HEK293 (cell line): ENCODE data around the gene KRTAP12-3.
A peak's percentile ranks its signal among the peaks of the same experiment; 100 is the strongest.
"Not testable (repeated sequence)": the region's sequence is repeated elsewhere in the genome, so short reads cannot be mapped to it uniquely, and the experiment has no call there.

ENCODE experiments used
- CTCF ChIA-PET: fragments of 350-600 bp; formaldehyde crosslinking; extraction: SDS; loops from one replicate; lab custom pipeline; 2021; ENCODE audit warnings: antibody characterized with exemption; lab: Yijun Ruan, JAX
- POLR2A ChIA-PET: fragments of 300-600 bp; formaldehyde crosslinking; extraction: SDS; loops from one replicate; lab custom pipeline; 2020; ENCODE audit warnings: antibody characterized with exemption, inconsistent platforms; lab: Yijun Ruan, JAX
- H3K27ac ChIP-seq: fragments of 200-500 bp; sonication (Bioruptor generic); 2 replicates; pipeline ENCODE4 v1.5.1; 2014; ENCODE audit warnings: low read depth, low read length, control low read depth, inconsistent platforms; ENCODE audit errors: extremely low read depth
- H3K36me3 ChIP-seq, 2 experiments: fragments of 200-500 bp in 1 of 2; sonication (Bioruptor generic) in 1 of 2; 1 replicate in 1 of 2; 2 replicates in 1 of 2; pipeline ENCODE4 v1.5.1; 2014 to 2017; ENCODE audit warnings: inconsistent platforms in 2 of 2, low read length in 2 of 2; ENCODE audit not compliant: control insufficient read depth in 2 of 2, insufficient read depth in 1 of 2
- H3K4me1 ChIP-seq: fragments of 200-500 bp; sonication (Bioruptor generic); 2 replicates; pipeline ENCODE4 v1.5.1; 2014; ENCODE audit warnings: mild to moderate bottlenecking, low read length, inconsistent platforms; ENCODE audit not compliant: control insufficient read depth, insufficient read depth
- H3K4me3 ChIP-seq: 2 replicates; pipeline ENCODE4 v1.5.1; 2011; ENCODE audit warnings: low read depth, mild to moderate bottlenecking, control low read depth, low read length, moderate library complexity
- H3K9me3 ChIP-seq: fragments of 200-500 bp; sonication (Bioruptor generic); 2 replicates; pipeline ENCODE4 v1.5.1; 2014; ENCODE audit warnings: low read depth, low read length, inconsistent platforms; ENCODE audit not compliant: control insufficient read depth, insufficient read depth
- CTCF ChIP-seq: fragments of 450-650 bp; formaldehyde crosslinking; IDR thresholded peaks from 2 replicates; pipeline ENCODE4 v1.5.1; 2016; ENCODE audit warnings: missing biosample characterization, missing genetic modification characterization
- MZF1 ChIP-seq: fragments of 450-650 bp; formaldehyde crosslinking; IDR thresholded peaks from 2 replicates; pipeline ENCODE4 v1.5.1; 2017; ENCODE audit warnings: missing biosample characterization, missing genetic modification characterization, borderline replicate concordance
- ZIC2 ChIP-seq: fragments of 450-650 bp; formaldehyde crosslinking; IDR thresholded peaks from 2 replicates; pipeline ENCODE4 v1.5.1; 2016; ENCODE audit warnings: missing biosample characterization, missing genetic modification characterization
- ZNF175 ChIP-seq: fragments of 450-650 bp; formaldehyde crosslinking; IDR thresholded peaks from 2 replicates; pipeline ENCODE4 v1.5.1; 2016; ENCODE audit warnings: missing biosample characterization, missing genetic modification characterization
- ZNF292 ChIP-seq: fragments of 450-650 bp; formaldehyde crosslinking; IDR thresholded peaks from 2 replicates; pipeline ENCODE4 v1.5.1; 2016; ENCODE audit warnings: low read depth, missing biosample characterization, missing genetic modification characterization, borderline replicate concordance
- ZNF341 ChIP-seq: fragments of 450-650 bp; formaldehyde crosslinking; IDR thresholded peaks from 2 replicates; pipeline ENCODE4; 2016; ENCODE audit warnings: low read depth, missing biosample characterization, missing genetic modification characterization
- ZNF585B ChIP-seq: fragments of 450-650 bp; formaldehyde crosslinking; IDR thresholded peaks from 2 replicates; pipeline ENCODE4 v1.5.1; 2016; ENCODE audit warnings: missing biosample characterization, missing genetic modification characterization
- ZNF660 ChIP-seq: fragments of 450-650 bp; IDR thresholded peaks from 2 replicates; pipeline ENCODE4 v1.5.1; 2018; ENCODE audit warnings: missing biosample characterization, mild to moderate bottlenecking, missing genetic modification characterization
- ZNF830 ChIP-seq: fragments of 450-650 bp; IDR thresholded peaks from 2 replicates; pipeline ENCODE4 v1.5.0; 2018; ENCODE audit warnings: missing biosample characterization, missing genetic modification characterization, low read depth, mild to moderate bottlenecking, moderate library complexity
- TF ChIP-seq, protein P1 (sequence below): fragments of 450-650 bp; formaldehyde crosslinking; conservative IDR thresholded peaks from 2 replicates; pipeline ENCODE4 v1.5.1; 2016; ENCODE audit warnings: low read depth, missing biosample characterization, missing genetic modification characterization
- TF ChIP-seq, protein P2 (sequence below): sonication (generic); formaldehyde crosslinking; IDR thresholded peaks from 2 replicates; pipeline ENCODE4 v1.8.1; 2022; ENCODE audit warnings: mild to moderate bottlenecking, moderate library complexity, missing genetic modification reagents

KRTAP12-3 gene

DNA sequence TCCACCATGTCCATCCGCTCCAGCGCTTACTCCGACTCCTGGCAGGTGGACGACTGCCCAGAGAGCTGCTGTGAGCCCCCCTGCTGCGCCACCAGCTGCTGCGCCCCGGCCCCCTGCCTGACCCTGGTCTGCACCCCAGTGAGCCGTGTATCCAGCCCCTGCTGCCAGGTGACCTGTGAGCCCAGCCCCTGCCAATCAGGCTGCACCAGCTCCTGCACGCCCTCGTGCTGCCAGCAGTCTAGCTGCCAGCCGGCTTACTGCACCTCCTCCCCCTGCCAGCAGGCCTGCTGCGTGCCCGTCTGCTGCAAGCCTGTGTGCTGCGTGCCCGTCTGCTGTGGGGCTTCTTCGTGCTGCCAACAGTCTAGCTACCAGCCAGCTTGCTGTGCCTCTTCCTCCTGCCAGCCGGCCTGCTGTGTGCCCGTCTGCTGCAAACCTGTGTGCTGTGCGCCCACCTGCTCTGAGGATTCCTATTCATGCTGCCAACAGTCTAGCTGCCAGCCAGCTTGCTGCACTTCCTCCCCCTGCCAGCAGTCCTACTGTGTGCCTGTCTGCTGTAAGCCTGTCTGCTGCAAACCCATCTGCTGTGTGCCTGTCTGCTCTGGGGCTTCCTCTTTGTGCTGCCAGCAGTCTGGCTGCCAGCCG, 30.4 kb upstream of the KRTAP12-3 start:
- H3K36me3 ChIP-seq, POLR2A ChIA-PET, CTCF ChIA-PET, H3K27ac ChIP-seq, H3K9me3 ChIP-seq, H3K4me1 ChIP-seq, H3K4me3 ChIP-seq: not testable (repeated sequence)
- 0 out of 2 replicates have a peak, but pooled peaks have one; percentile 25 for TF ChIP-seq ZIC2 (tag by site-specific recombination)

- CTCF ChIA-PET, result not testable (repeated sequence)
Measured at GRCh38 chr21:44627831-44628233, 29.9 kb upstream of the KRTAP12-3 start.

DNA sequence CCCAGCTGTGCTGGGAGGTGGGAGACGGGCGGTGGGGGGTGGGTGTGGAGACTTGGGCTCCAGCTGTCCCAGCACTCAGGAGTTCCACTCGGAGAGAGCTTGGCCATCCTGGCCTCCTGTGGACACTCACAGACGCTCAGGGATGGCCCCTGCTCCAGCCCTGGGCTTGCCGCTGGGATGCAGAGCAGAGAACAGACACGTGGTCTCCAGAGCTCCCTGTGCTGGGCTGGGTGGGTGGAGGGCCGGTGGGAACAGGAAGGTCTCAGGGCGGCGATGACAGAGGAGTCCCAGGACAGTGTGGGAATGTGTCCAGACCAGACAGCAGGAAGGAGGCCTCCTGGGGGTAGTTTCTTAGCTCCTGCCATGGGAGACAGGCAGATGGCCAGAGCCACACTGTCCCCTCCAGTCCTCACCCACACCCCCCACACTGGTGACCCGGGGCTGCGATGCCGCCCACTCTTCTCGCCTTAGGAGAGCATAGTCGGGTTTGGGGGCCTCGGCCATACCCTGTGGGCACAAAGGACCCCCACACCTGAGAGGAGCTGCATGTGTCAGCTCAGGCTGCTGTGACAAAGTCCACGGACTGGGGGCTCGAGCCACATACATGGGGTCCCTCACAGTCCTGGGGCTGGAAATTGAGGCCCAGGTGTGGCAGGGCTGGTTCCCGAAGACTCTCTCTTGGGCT, 28.9 kb upstream of the KRTAP12-3 start:
- TF ChIP-seq ZNF585B (tag by site-specific recombination) (no peak), ZNF660 (tag by site-specific recombination) (no peak), ZNF292 (tag by site-specific recombination) (no peak), ZNF830 (tag by site-specific recombination) (no peak), CTCF (no peak), ZNF341 (tag by site-specific recombination) (no peak), MZF1 (tag by site-specific recombination) (no peak), ZNF175 (tag by site-specific recombination) (no peak)
- TF ChIP-seq, protein P1, sequence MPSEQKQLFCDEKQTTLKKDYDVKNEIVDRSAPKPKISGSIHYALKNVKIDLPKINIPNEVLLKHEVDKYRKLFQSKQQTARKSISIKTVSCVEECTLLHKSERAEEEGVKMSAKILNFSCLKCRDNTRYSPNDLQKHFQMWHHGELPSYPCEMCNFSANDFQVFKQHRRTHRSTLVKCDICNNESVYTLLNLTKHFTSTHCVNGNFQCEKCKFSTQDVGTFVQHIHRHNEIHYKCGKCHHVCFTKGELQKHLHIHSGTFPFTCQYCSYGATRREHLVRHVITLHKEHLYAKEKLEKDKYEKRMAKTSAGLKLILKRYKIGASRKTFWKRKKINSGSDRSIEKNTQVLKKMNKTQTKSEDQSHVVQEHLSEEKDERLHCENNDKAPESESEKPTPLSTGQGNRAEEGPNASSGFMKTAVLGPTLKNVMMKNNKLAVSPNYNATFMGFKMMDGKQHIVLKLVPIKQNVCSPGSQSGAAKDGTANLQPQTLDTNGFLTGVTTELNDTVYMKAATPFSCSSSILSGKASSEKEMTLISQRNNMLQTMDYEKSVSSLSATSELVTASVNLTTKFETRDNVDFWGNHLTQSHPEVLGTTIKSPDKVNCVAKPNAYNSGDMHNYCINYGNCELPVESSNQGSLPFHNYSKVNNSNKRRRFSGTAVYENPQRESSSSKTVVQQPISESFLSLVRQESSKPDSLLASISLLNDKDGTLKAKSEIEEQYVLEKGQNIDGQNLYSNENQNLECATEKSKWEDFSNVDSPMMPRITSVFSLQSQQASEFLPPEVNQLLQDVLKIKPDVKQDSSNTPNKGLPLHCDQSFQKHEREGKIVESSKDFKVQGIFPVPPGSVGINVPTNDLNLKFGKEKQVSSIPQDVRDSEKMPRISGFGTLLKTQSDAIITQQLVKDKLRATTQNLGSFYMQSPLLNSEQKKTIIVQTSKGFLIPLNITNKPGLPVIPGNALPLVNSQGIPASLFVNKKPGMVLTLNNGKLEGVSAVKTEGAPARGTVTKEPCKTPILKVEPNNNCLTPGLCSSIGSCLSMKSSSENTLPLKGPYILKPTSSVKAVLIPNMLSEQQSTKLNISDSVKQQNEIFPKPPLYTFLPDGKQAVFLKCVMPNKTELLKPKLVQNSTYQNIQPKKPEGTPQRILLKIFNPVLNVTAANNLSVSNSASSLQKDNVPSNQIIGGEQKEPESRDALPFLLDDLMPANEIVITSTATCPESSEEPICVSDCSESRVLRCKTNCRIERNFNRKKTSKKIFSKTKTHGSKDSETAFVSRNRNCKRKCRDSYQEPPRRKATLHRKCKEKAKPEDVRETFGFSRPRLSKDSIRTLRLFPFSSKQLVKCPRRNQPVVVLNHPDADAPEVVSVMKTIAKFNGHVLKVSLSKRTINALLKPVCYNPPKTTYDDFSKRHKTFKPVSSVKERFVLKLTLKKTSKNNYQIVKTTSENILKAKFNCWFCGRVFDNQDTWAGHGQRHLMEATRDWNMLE (tag by site-specific recombination), result no peak
- TF ChIP-seq, protein P2, sequence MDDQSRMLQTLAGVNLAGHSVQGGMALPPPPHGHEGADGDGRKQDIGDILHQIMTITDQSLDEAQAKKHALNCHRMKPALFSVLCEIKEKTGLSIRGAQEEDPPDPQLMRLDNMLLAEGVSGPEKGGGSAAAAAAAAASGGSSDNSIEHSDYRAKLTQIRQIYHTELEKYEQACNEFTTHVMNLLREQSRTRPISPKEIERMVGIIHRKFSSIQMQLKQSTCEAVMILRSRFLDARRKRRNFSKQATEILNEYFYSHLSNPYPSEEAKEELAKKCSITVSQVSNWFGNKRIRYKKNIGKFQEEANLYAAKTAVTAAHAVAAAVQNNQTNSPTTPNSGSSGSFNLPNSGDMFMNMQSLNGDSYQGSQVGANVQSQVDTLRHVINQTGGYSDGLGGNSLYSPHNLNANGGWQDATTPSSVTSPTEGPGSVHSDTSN (CRISPR knock-in tag), result no peak
- CTCF ChIA-PET, result no interaction called here

More at GRCh38 chr21:44627831-44628233, 29.9 kb upstream of the KRTAP12-3 start:
- H3K4me1 ChIP-seq, H3K27ac ChIP-seq, POLR2A ChIA-PET, H3K4me3 ChIP-seq, H3K36me3 ChIP-seq, H3K9me3 ChIP-seq: not testable (repeated sequence)

More for the DNA sequence above, 28.9 kb upstream of the KRTAP12-3 start:
- Histone ChIP-seq H3K36me3 (no peaks in the 10 kb centered on the region), H3K27ac (no peak overlapping the region), H3K9me3 (no peaks in the 10 kb centered on the region), H3K4me1 (no peaks in the 10 kb centered on the region), H3K4me3 (no peak overlapping the region)
- POLR2A ChIA-PET, result no interaction called here
